Hematopoietic multipotent progenitor cell treated with erythropoietin and hydrocortisone succinate and interleukin-3 and kit ligand, for 15 days (in vitro differentiated cells): ENCODE results near the gene SLC48A1.

ENCODE experiments used
- DNase-seq: peaks from one replicate; pipeline ENCODE4 v3.0.0-alpha.2; 2015; ENCODE audit warnings: low spot score

Gene SLC48A1

GRCh38 chr12:47744005-47744651 lies 28.9 kb upstream of the SLC48A1 start:
- peak; percentile 47 for DNase-seq

- no peak for DNase-seq
Observed at GRCh38 chr12:47744778-47745436, 28.1 kb upstream of the SLC48A1 start.

- DNase-seq = no peak
Observed at GRCh38 chr12:47745485-47746041, 27.5 kb upstream of the SLC48A1 start.

GRCh38 chr12:47746073-47746472 lies 27.0 kb upstream of the SLC48A1 start:
- no peak for DNase-seq

GRCh38 chr12:47746523-47746922 lies 26.5 kb upstream of the SLC48A1 start:
- DNase-seq = no peak

- no peak for DNase-seq
Observed at GRCh38 chr12:47747126-47747525, 25.9 kb upstream of the SLC48A1 start.

- DNase-seq = no peak
Observed at GRCh38 chr12:47747596-47748506, 25.2 kb upstream of the SLC48A1 start.

GRCh38 chr12:47748507-47748828 lies 24.6 kb upstream of the SLC48A1 start:
- no peak for DNase-seq

- no peak for DNase-seq
Observed at GRCh38 chr12:47748899-47749298, 24.1 kb upstream of the SLC48A1 start.

GRCh38 chr12:47750229-47750798 lies 22.7 kb upstream of the SLC48A1 start:
- DNase-seq = no peak

- DNase-seq = no peak
Observed at GRCh38 chr12:47750916-47751470, 22.0 kb upstream of the SLC48A1 start.

- DNase-seq = no peak
Observed at GRCh38 chr12:47751561-47751960, 21.5 kb upstream of the SLC48A1 start.

- DNase-seq = no peak
Observed at GRCh38 chr12:47752121-47752520, 20.9 kb upstream of the SLC48A1 start.

- no peak for DNase-seq
Observed at GRCh38 chr12:47752552-47752951, 20.5 kb upstream of the SLC48A1 start.

- no peak for DNase-seq
Observed at GRCh38 chr12:47753021-47754001, 19.7 kb upstream of the SLC48A1 start.

- no peak for DNase-seq
Observed at GRCh38 chr12:47754126-47754525, 18.9 kb upstream of the SLC48A1 start.

- no peak for DNase-seq
Observed at GRCh38 chr12:47754881-47755280, 18.2 kb upstream of the SLC48A1 start.

- DNase-seq = no peak
Observed at GRCh38 chr12:47755655-47756562, 17.1 kb upstream of the SLC48A1 start.

GRCh38 chr12:47757364-47757839 lies 15.6 kb upstream of the SLC48A1 start:
- no peak for DNase-seq
